ENCODE measurements around the gene FEM1B. TPM values are rescaled to one million over a fixed set of nuclear protein-coding genes. Genes with fewer than 3 reads are reported as not detected.

The FEM1B gene
- total and polyA plus RNA-seq, 2 of the 8 experiments (the other 6 are each of a cell fraction or from before 2014, with no cell fraction given): 36.1 to 83.8 TPM

- TF ChIP-seq CTCF (IDR thresholded peaks at IDR 0.05; ENCODE audit: control extremely low read depth in 1 of 3, insufficient read depth in 1 of 3, low read depth in 1 of 3, low read length in 3 of 3): peak in 1 of 3 experiments; percentile 8; a peak in 1 of 4 replicates
- no peak for TF ChIP-seq HDAC6 (IDR thresholded peaks at IDR 0.05; ENCODE audit: low read depth, low read length)
- peak; percentile 63 for TF ChIP-seq KDM4A (IDR thresholded peaks at IDR 0.05; ENCODE audit: low read depth, low read length, severe bottlenecking)
- TF ChIP-seq ATF2 (IDR thresholded peaks at IDR 0.05; ENCODE audit: low read length): no peak; the same call in 1 of the 2 replicates
- no peak for TF ChIP-seq NANOG (IDR thresholded peaks at IDR 0.05; ENCODE audit: insufficient read depth, low read depth, low read length, poor library complexity, severe bottlenecking)
- no peak for TF ChIP-seq CEBPB (IDR thresholded peaks at IDR 0.05; ENCODE audit: low read depth, low read length)
- no peak for TF ChIP-seq JUND (IDR thresholded peaks at IDR 0.05; ENCODE audit: low read length)
- TF ChIP-seq SUZ12 (IDR thresholded peaks at IDR 0.05; ENCODE audit: low read length): no peak
- TF ChIP-seq NRF1 (IDR thresholded peaks at IDR 0.05; ENCODE audit: low read depth, low read length): no peak
- no peak for TF ChIP-seq BCL11A (IDR thresholded peaks at IDR 0.05; ENCODE audit: low read depth in 2 of 2, low read length in 2 of 2)
- 0 out of 2 replicates have a peak, but pooled peaks have one; percentile 18 for TF ChIP-seq SRF (IDR thresholded peaks at IDR 0.05; ENCODE audit: low read depth, low read length)
- 0 out of 2 replicates have a peak, but pooled peaks have one; percentile 1 for TF ChIP-seq JUN (IDR thresholded peaks at IDR 0.05; ENCODE audit: low read depth, low read length)
- peak; percentile 70; the same call in 1 of the 2 replicates for TF ChIP-seq SP1 (IDR thresholded peaks at IDR 0.05; ENCODE audit: low read depth, low read length)
- TF ChIP-seq GTF2F1 (IDR thresholded peaks at IDR 0.05; ENCODE audit: borderline replicate concordance, low read depth, low read length): peak; percentile 11; the same call in 1 of the 2 replicates
- peak; percentile 44 for TF ChIP-seq KDM5A (IDR thresholded peaks at IDR 0.05; ENCODE audit: low read length)
- no peak for TF ChIP-seq BACH1 (IDR thresholded peaks at IDR 0.05; ENCODE audit: low read length)
- peak; percentile 54 to 88; a peak in 2 of 3 replicates for TF ChIP-seq POLR2A (IDR thresholded peaks at IDR 0.05; ENCODE audit: control extremely low read depth in 1 of 2, low read depth in 2 of 2, low read length in 2 of 2)
- peak; percentile 87; the same call in 1 of the 2 replicates for TF ChIP-seq GABPA (IDR thresholded peaks at IDR 0.05; ENCODE audit: borderline replicate concordance, insufficient read depth, low read length)
- no peak for TF ChIP-seq BRCA1 (IDR thresholded peaks at IDR 0.05; ENCODE audit: low read depth, low read length)
- peak; percentile 96; the same call in 1 of the 2 replicates for TF ChIP-seq RBBP5 (IDR thresholded peaks at IDR 0.05; ENCODE audit: borderline replicate concordance, low read depth, low read length)
Observed at GRCh38 chr15:68277603-68278344, at the start of gene FEM1B (continued).

Data from H1 (cell line).